ENCODE measurements around the gene GPR78. TPM values are rescaled to one million over a fixed set of nuclear protein-coding genes. Genes with fewer than 3 reads are reported as not detected.

GPR78 gene
- total and polyA plus RNA-seq, 2 of the 13 experiments (the other 11 are each of a cell fraction or from before 2014, with no cell fraction given): 0.01 to 0.07 TPM

GRCh38 chr4:8580321-8581093 is at the start of gene GPR78 (continued):
- no peak for TF ChIP-seq SYNCRIP (IDR thresholded peaks at IDR 0.05; ENCODE audit: insufficient read depth, low read depth, low read length)
- no peak for TF ChIP-seq AGO2 (optimal IDR thresholded peaks at IDR 0.05; ENCODE audit: low read depth, low read length)
- no peak for TF ChIP-seq HNRNPUL1 (IDR thresholded peaks at IDR 0.05; ENCODE audit: low read depth, low read length)
- no peak for TF ChIP-seq POLR2AphosphoS2 (IDR thresholded peaks at IDR 0.05; ENCODE audit: low read depth, low read length)
- no peak for TF ChIP-seq ZSCAN12 (CRISPR knock-in tag; IDR thresholded peaks at IDR 0.05)
- 0 out of 2 replicates have a peak, but pooled peaks have one; percentile 38 for TF ChIP-seq ZNF263 (CRISPR knock-in tag; IDR thresholded peaks at IDR 0.05)
- TF ChIP-seq FOSL1 (CRISPR knock-in tag; IDR thresholded peaks at IDR 0.05; ENCODE audit: borderline replicate concordance): no peak
- TF ChIP-seq MIXL1 (CRISPR knock-in tag; IDR thresholded peaks at IDR 0.05): 0 out of 2 replicates have a peak, but pooled peaks have one; percentile 52
- TF ChIP-seq NFAT5 (CRISPR knock-in tag; IDR thresholded peaks at IDR 0.05): peak; percentile 82; the same call in 1 of the 2 replicates
- 0 out of 2 replicates have a peak, but pooled peaks have one; percentile 36 for TF ChIP-seq ZBTB42 (CRISPR knock-in tag; IDR thresholded peaks at IDR 0.05)
- TF ChIP-seq ZNF331 (CRISPR knock-in tag; IDR thresholded peaks at IDR 0.05): peak; percentile 83
- no peak for TF ChIP-seq ZBTB14 (CRISPR knock-in tag; IDR thresholded peaks at IDR 0.05)
- peak; percentile 71; the same call in 1 of the 2 replicates for TF ChIP-seq NFKB2 (CRISPR knock-in tag; IDR thresholded peaks at IDR 0.05; ENCODE audit: borderline replicate concordance)
- TF ChIP-seq HCFC1 (IDR thresholded peaks at IDR 0.05; ENCODE audit: low read depth, low read length): no peak
- no peak for TF ChIP-seq ZNF607 (CRISPR knock-in tag; IDR thresholded peaks at IDR 0.05; ENCODE audit: borderline replicate concordance)
- TF ChIP-seq ATF7 (IDR thresholded peaks at IDR 0.05): no peak
- no peak for TF ChIP-seq ATF7 (CRISPR knock-in tag; IDR thresholded peaks at IDR 0.05)
- TF ChIP-seq ZBTB10 (CRISPR knock-in tag; IDR thresholded peaks at IDR 0.05; ENCODE audit: borderline replicate concordance): 0 out of 2 replicates have a peak, but pooled peaks have one; percentile 51
- TF ChIP-seq TMF1 (CRISPR knock-in tag; IDR thresholded peaks at IDR 0.05; ENCODE audit: low read depth): 0 out of 2 replicates have a peak, but pooled peaks have one; percentile 65
- TF ChIP-seq XBP1 (CRISPR knock-in tag; IDR thresholded peaks at IDR 0.05): no peak
